Kidney tubule cell (primary cell): ENCODE measurements around the gene CHST10.
"Not testable (repeated sequence)": the region's sequence is repeated elsewhere in the genome, so short reads cannot be mapped to it uniquely, and the experiment has no call there.

Source experiments
- DNase-seq: peaks from one replicate; pipeline ENCODE4 v3.0.0-alpha.2; 2018; ENCODE audit warnings: low spot score

Gene CHST10

GRCh38 chr2:100394111-100394641 lies 23.3 kb downstream of the CHST10 start:
- peak; percentile 73 for DNase-seq

- no peak for DNase-seq
Observed at GRCh38 chr2:100393362-100393761, 24.1 kb downstream of the CHST10 start.

GRCh38 chr2:100392715-100393114 lies 24.8 kb downstream of the CHST10 start:
- no peak for DNase-seq

- DNase-seq = no peak
Observed at GRCh38 chr2:100391735-100392515, 25.5 kb downstream of the CHST10 start.

- no peak for DNase-seq
Observed at GRCh38 chr2:100390001-100390940, 27.2 kb downstream of the CHST10 start.

GRCh38 chr2:100388703-100389102 lies 28.8 kb downstream of the CHST10 start:
- DNase-seq = no peak

- DNase-seq = no peak
Observed at GRCh38 chr2:100383954-100384353, 33.5 kb downstream of the CHST10 start.

GRCh38 chr2:100383306-100383705 lies 34.2 kb downstream of the CHST10 start:
- DNase-seq = no peak

- peak; percentile 76 for DNase-seq
Observed at GRCh38 chr2:100381240-100381639, 36.2 kb downstream of the CHST10 start.

- DNase-seq = no peak
Observed at GRCh38 chr2:100380681-100381080, 36.8 kb downstream of the CHST10 start.

GRCh38 chr2:100376836-100377235 lies 40.6 kb downstream of the CHST10 start:
- no peak for DNase-seq

- no peak for DNase-seq
Observed at GRCh38 chr2:100367163-100367562, 50.3 kb downstream of the CHST10 start.

- peak; percentile 88 for DNase-seq
Observed at GRCh38 chr2:100365434-100365833, 52.0 kb downstream of the CHST10 start.

- not testable (repeated sequence) for DNase-seq
Observed at GRCh38 chr2:100362269-100362668, 55.2 kb downstream of the CHST10 start.

GRCh38 chr2:100359576-100359975 lies 57.9 kb downstream of the CHST10 start:
- DNase-seq = peak; percentile 14

- no peak for DNase-seq
Observed at GRCh38 chr2:100358554-100358953, 58.9 kb downstream of the CHST10 start.

GRCh38 chr2:100352521-100352920 lies 64.9 kb downstream of the CHST10 start:
- peak; percentile 75 for DNase-seq

- DNase-seq = peak; percentile 82
Observed at GRCh38 chr2:100350661-100351185, 66.7 kb downstream of the CHST10 start.

GRCh38 chr2:100345144-100345543 lies 72.3 kb downstream of the CHST10 start:
- not testable (repeated sequence) for DNase-seq

GRCh38 chr2:100344433-100344832 lies 73.0 kb downstream of the CHST10 start:
- no peak for DNase-seq

GRCh38 chr2:100342466-100342865 lies 75.0 kb downstream of the CHST10 start:
- not testable (repeated sequence) for DNase-seq
